SK-N-SH (cell line): ENCODE measurements around the gene HDAC7. TPM values are rescaled to one million over a fixed set of nuclear protein-coding genes. Genes with fewer than 3 reads are reported as not detected.

Experiments used
- CTCF ChIA-PET: fragments of 300-600, 350-600 bp; formaldehyde crosslinking; extraction: SDS; loops from one replicate; lab custom pipeline; 2021; lab: Yijun Ruan, JAX
- POLR2A ChIA-PET: fragments of 350-600 bp; sonication (Branson Sonifier 250); formaldehyde crosslinking; extraction: SDS; loops from one replicate; lab custom pipeline; 2020; ENCODE audit warnings: antibody characterized with exemption, inconsistent platforms; lab: Yijun Ruan, JAX
- DNase-seq: peaks from one replicate; pipeline ENCODE4 v3.0.0; 2012
- H2AFZ ChIP-seq: fragments of 200-600 bp; sonication (generic); 2 replicates; pipeline ENCODE4 v1.8.1; 2016; ENCODE audit warnings: antibody characterized with exemption, mild to moderate bottlenecking, low read depth
- H3F3A ChIP-seq: fragments of 200-600 bp; sonication (generic); replicated peaks from 2 replicates; pipeline ENCODE3; 2016; ENCODE audit warnings: antibody characterized with exemption, mild to moderate bottlenecking; ENCODE audit not compliant: insufficient read depth
- H3K27ac ChIP-seq, 2 experiments: fragments of 200-500 bp in 1 of 2; fragments of 200-600 bp in 1 of 2; sonication (Bioruptor generic) in 1 of 2; sonication (generic), shearing (Covaris generic) in 1 of 2; 2 replicates each; pipeline versions ENCODE4 v1.5.1 to v1.6.1; 2014 to 2016; ENCODE audit warnings: low read depth in 2 of 2, inconsistent platforms in 1 of 2, low read length in 1 of 2, mild to moderate bottlenecking in 1 of 2, mixed read lengths in 1 of 2
- H3K27me3 ChIP-seq: fragments of 200-600 bp; sonication (generic), shearing (Covaris generic); 2 replicates; pipeline ENCODE4 v1.6.1; 2016; ENCODE audit warnings: mixed run types; ENCODE audit not compliant: insufficient read depth
- H3K36me3 ChIP-seq, 2 experiments: fragments of 200-500 bp in 1 of 2; fragments of 200-600 bp in 1 of 2; sonication (Bioruptor generic) in 1 of 2; sonication (generic) in 1 of 2; replicated peaks in 1 of 2; 2 replicates each; pipeline versions ENCODE3 to v1.5.1; 2014 to 2016; ENCODE audit warnings: low read length in 1 of 2, mild to moderate bottlenecking in 1 of 2; ENCODE audit not compliant: insufficient read depth in 2 of 2, control insufficient read depth in 1 of 2
- H3K4me1 ChIP-seq, 2 experiments: fragments of 200-500 bp in 1 of 2; fragments of 200-600 bp in 1 of 2; sonication (Bioruptor generic) in 1 of 2; sonication (generic), shearing (Covaris generic) in 1 of 2; 2 replicates each; pipeline versions ENCODE4 v1.5.1 to v1.6.1; 2014 to 2016; ENCODE audit warnings: low read depth in 1 of 2, low read length in 1 of 2, mixed run types in 1 of 2; ENCODE audit not compliant: insufficient read depth in 2 of 2, control insufficient read depth in 1 of 2
- H3K4me2 ChIP-seq: fragments of 200-600 bp; sonication (generic), shearing (Covaris generic); 2 replicates; pipeline ENCODE4 v1.6.1; 2017; ENCODE audit warnings: mixed run types
- H3K4me3 ChIP-seq, 2 experiments: fragments of 200-500 bp in 1 of 2; fragments of 200-600 bp in 1 of 2; sonication (Bioruptor generic) in 1 of 2; sonication (generic), shearing (Covaris generic) in 1 of 2; 2 replicates each; pipeline versions ENCODE4 v1.5.1 to v1.8.1; 2014 to 2016; ENCODE audit warnings: low read depth in 2 of 2, inconsistent platforms in 1 of 2, low read length in 1 of 2, mild to moderate bottlenecking in 1 of 2, mixed read lengths in 1 of 2, moderate library complexity in 1 of 2
- H3K79me2 ChIP-seq: fragments of 200-600 bp; sonication (generic); 2 replicates; pipeline ENCODE4 v1.8.1; 2017; ENCODE audit warnings: mild to moderate bottlenecking; ENCODE audit not compliant: insufficient read depth
- H3K9ac ChIP-seq: fragments of 200-600 bp; sonication (generic); 2 replicates; pipeline ENCODE4 v1.6.1; 2017; ENCODE audit warnings: mixed run types
- H3K9me2 ChIP-seq: fragments of 200-600 bp; sonication (generic); 2 replicates; pipeline ENCODE4 v1.6.1; 2017; ENCODE audit warnings: mixed run types
- H3K9me3 ChIP-seq: fragments of 200-600 bp; sonication (generic); 2 replicates; pipeline ENCODE4 v1.6.1; 2017; ENCODE audit warnings: mixed run types, mild to moderate bottlenecking, moderate library complexity
- H4K20me1 ChIP-seq: fragments of 200-600 bp; sonication (generic); 2 replicates; pipeline ENCODE4 v1.6.1; 2017; ENCODE audit warnings: mild to moderate bottlenecking, mixed run types; ENCODE audit not compliant: insufficient read depth
- CTCF ChIP-seq: fragments of 200-600 bp; sonication (generic); IDR thresholded peaks from 2 replicates; pipeline ENCODE4 v1.6.1; 2017; ENCODE audit warnings: antibody characterized with exemption, mild to moderate bottlenecking, moderate library complexity
- EP300 ChIP-seq, 2 experiments: IDR thresholded peaks; 2 replicates each; pipeline versions ENCODE4 v1.4.0 to v1.6.1; 2012; ENCODE audit warnings: borderline replicate concordance in 1 of 2, low read depth in 1 of 2, low read length in 1 of 2
- MAX ChIP-seq: IDR thresholded peaks from 2 replicates; pipeline ENCODE4 v1.4.0; 2012; ENCODE audit warnings: low read depth
- MXI1 ChIP-seq: IDR thresholded peaks from 2 replicates; pipeline ENCODE4 v1.6.1; 2012; ENCODE audit warnings: mild to moderate bottlenecking, low read depth, low read length, improper control_type of control experiment
- RAD21 ChIP-seq: IDR thresholded peaks from 2 replicates; pipeline ENCODE4 v1.6.1; 2012; ENCODE audit warnings: mild to moderate bottlenecking, low read length
- RFX5 ChIP-seq: IDR thresholded peaks from 2 replicates; pipeline ENCODE4 v1.6.1; 2012; ENCODE audit warnings: mild to moderate bottlenecking, improper control_type of control experiment, low read length
- RXRA ChIP-seq: IDR thresholded peaks from 2 replicates; pipeline ENCODE4 v1.4.0; 2012; ENCODE audit warnings: low read depth, mild to moderate bottlenecking, borderline replicate concordance
- WGBS: methylation state at CpG from one replicate; pipeline ENCODE4 v1.1.6; 2017; ENCODE audit warnings: low lambda C conversion rate; 5-methylcytosine and 5-hydroxymethylcytosine counted together
- polyA plus RNA-seq, 3 experiments: library from polyadenylated mRNA; depleted of rRNA; stranded (reverse); fragments of >200 nt; gene quantifications; 2 replicates each; pipeline ENCODE4 v1.2.3, GENCODE V29; 2012
- TF ChIP-seq, protein P1 (sequence below): IDR thresholded peaks from 2 replicates; pipeline ENCODE4 v1.4.0; 2012; ENCODE audit warnings: low read depth, borderline replicate concordance
- TF ChIP-seq, protein P2 (sequence below): fragments of 150-350 bp; IDR thresholded peaks from 2 replicates; pipeline ENCODE4 v1.6.1; 2016; ENCODE audit warnings: mild to moderate bottlenecking, low read depth, low read length

HDAC7 gene
- polyA plus RNA-seq, 1 of the 3 experiments (the other 2 are of a cell fraction) = 51.0 TPM

GRCh38 chr12:47753021-47754001, 66.4 kb downstream of the HDAC7 start:
- POLR2A ChIA-PET = no interaction called here
- Histone ChIP-seq H3K79me2 (no peaks in the 10 kb centered on the region), H3K4me1 (peaks cover 12 to 54% of the 10 kb centered on the region in 2 experiments; a peak in 3 of 4 replicates), H3K36me3 (no peaks in the 10 kb centered on the region), H3F3A (no peaks in the 10 kb centered on the region), H4K20me1 (no peaks in the 10 kb centered on the region), H3K9me2 (no peaks in the 10 kb centered on the region), H3K9me3 (no peaks in the 10 kb centered on the region), H3K27me3 (no peaks in the 10 kb centered on the region), H3K4me2 (no peak overlapping the region), H2AFZ (no peak overlapping the region; the same call in 1 of the 2 replicates), H3K9ac (no peak overlapping the region), H3K27ac (peak overlapping the region in 1 of 2 experiments; percentile 78; a peak in 2 of 4 replicates), H3K4me3 (no peak overlapping the region)
- TF ChIP-seq, protein P1, sequence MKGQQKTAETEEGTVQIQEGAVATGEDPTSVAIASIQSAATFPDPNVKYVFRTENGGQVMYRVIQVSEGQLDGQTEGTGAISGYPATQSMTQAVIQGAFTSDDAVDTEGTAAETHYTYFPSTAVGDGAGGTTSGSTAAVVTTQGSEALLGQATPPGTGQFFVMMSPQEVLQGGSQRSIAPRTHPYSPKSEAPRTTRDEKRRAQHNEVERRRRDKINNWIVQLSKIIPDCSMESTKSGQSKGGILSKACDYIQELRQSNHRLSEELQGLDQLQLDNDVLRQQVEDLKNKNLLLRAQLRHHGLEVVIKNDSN = peak; percentile 52; the same call in 1 of the 2 replicates
- TF ChIP-seq MXI1 (peak; percentile 50; the same call in 1 of the 2 replicates), EP300 (IDR thresholded peaks at IDR 0.05; ENCODE audit: borderline replicate concordance in 1 of 2, low read depth in 1 of 2, low read length in 1 of 2) (peak in 1 of 2 experiments; percentile 29; a peak in 1 of 4 replicates), CTCF (no peak)
- DNase-seq = peak; percentile 75
- CTCF ChIA-PET = interaction anchor here (0.6 to 18.0 kb wide), 6 partner anchors 9 to 1761 kb away, joined by 3 to 435 read pairs (median 13); partner anchors contain the start of gene SLC48A1
- WGBS = 77% methylated on average over 10 of the region's 11 CpGs

DNA sequence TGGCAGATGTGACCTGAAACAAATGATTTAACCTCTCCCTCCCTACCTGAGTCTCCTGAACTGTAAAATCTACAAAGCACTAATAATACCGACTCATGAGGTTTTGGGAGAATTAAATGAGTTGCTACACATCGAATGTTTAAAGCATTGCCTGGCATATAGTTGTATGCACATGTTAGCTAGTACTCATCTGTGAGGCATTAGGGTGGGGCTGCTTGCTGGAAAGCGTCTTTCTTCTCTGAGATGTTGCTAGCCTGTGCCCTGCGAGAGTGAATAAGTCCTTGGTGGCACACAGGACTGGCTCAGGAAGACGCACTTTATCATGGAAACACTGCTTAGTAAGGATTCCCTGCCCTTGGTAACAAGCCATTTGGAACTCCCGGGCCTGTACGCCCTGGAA, 67.2 kb downstream of the HDAC7 start:
- Histone ChIP-seq H3K79me2 (no peaks in the 10 kb centered on the region), H3K4me2 (no peak overlapping the region), H3K9ac (no peak overlapping the region), H3K36me3 (no peaks in the 10 kb centered on the region), H4K20me1 (no peaks in the 10 kb centered on the region), H3F3A (no peaks in the 10 kb centered on the region), H3K4me3 (no peak overlapping the region), H3K9me3 (no peaks in the 10 kb centered on the region), H3K27ac (peak overlapping the region in 1 of 2 experiments; percentile 78; a peak in 2 of 4 replicates), H3K27me3 (no peaks in the 10 kb centered on the region), H3K4me1 (peaks cover 12 to 49% of the 10 kb centered on the region in 2 experiments; a peak in 3 of 4 replicates), H3K9me2 (no peaks in the 10 kb centered on the region), H2AFZ (no peak overlapping the region)
- TF ChIP-seq MAX = no peak
- TF ChIP-seq, protein P2, sequence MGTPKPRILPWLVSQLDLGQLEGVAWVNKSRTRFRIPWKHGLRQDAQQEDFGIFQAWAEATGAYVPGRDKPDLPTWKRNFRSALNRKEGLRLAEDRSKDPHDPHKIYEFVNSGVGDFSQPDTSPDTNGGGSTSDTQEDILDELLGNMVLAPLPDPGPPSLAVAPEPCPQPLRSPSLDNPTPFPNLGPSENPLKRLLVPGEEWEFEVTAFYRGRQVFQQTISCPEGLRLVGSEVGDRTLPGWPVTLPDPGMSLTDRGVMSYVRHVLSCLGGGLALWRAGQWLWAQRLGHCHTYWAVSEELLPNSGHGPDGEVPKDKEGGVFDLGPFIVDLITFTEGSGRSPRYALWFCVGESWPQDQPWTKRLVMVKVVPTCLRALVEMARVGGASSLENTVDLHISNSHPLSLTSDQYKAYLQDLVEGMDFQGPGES = no peak
- TF ChIP-seq RAD21 = no peak
- TF ChIP-seq RXRA = no peak
- TF ChIP-seq RFX5 = no peak
- 94% methylated on average over 7 of the region's 7 CpGs for WGBS
- ChIA-PET POLR2A (interaction anchor here (1.0 kb wide), 1 partner anchor 10 kb away, joined by 3 read pairs; no protein-coding TSS in a partner anchor), CTCF (interaction anchor here (2.2 to 18.0 kb wide), 5 partner anchors 10 to 86 kb away, joined by 7 to 435 read pairs (median 17); partner anchors contain the start of gene SLC48A1)
- no peak for DNase-seq
